Esophagus muscularis mucosa (tissue), 3 donors: Measurements from ENCODE around the gene BLOC1S3.
A peak's percentile ranks its signal among the peaks of the same experiment; 100 is the strongest.

ENCODE experiments used
- CTCF ChIP-seq, 3 experiments: fragments of 200-600 bp in 2 of 3; fragments of 450-650 bp in 1 of 3; sonication (generic) in 2 of 3; IDR thresholded peaks; one replicate each; pipeline ENCODE4 v1.5.1; 2017 to 2019; ENCODE audit warnings: antibody characterized with exemption in 3 of 3, mild to moderate bottlenecking in 2 of 3, moderate library complexity in 1 of 3
- POLR2A ChIP-seq: fragments of 450-650 bp; IDR thresholded peaks from one replicate; pipeline ENCODE4 v1.6.1; 2017; ENCODE audit warnings: antibody characterized with exemption, moderate library complexity, mild to moderate bottlenecking, low read depth

GRCh38 chr19:45200568-45200967 lies 22.0 kb downstream of the BLOC1S3 start:
- TF ChIP-seq CTCF (IDR thresholded peaks at IDR 0.05) (peak in 2 of 3 experiments; percentile 25 to 27), POLR2A (no peak)
